Ishikawa (cell line): Measurements from ENCODE around the gene NAA50.

Experiments used
- CEBPB ChIP-seq: IDR thresholded peaks from 2 replicates; pipeline ENCODE4 v1.6.1; 2012
- CREB1 ChIP-seq: IDR thresholded peaks from 2 replicates; pipeline ENCODE4 v1.6.1; 2012; ENCODE audit warnings: low read depth
- EGR1 ChIP-seq: IDR thresholded peaks from 2 replicates; pipeline ENCODE4 v1.6.1; 2012
- EP300 ChIP-seq: IDR thresholded peaks from 2 replicates; pipeline ENCODE4 v1.6.1; 2012; ENCODE audit warnings: borderline replicate concordance
- FOXM1 ChIP-seq: IDR thresholded peaks from 2 replicates; pipeline ENCODE4 v1.6.1; 2012; ENCODE audit warnings: low read depth, borderline replicate concordance
- NFIC ChIP-seq: IDR thresholded peaks from 2 replicates; pipeline ENCODE4 v1.6.1; 2012
- RAD21 ChIP-seq: IDR thresholded peaks from 2 replicates; pipeline ENCODE4 v1.6.1; 2012; ENCODE audit warnings: low read depth
- REST ChIP-seq: IDR thresholded peaks from 2 replicates; pipeline ENCODE4 v1.6.1; 2012; ENCODE audit warnings: low read depth, mild to moderate bottlenecking
- TAF1 ChIP-seq: IDR thresholded peaks from 2 replicates; pipeline ENCODE4 v1.6.1; 2012; ENCODE audit warnings: low read depth, mild to moderate bottlenecking
- TCF12 ChIP-seq: IDR thresholded peaks from 2 replicates; pipeline ENCODE4 v1.6.1; 2012; ENCODE audit warnings: low read depth
- YY1 ChIP-seq: IDR thresholded peaks from 2 replicates; pipeline ENCODE4 v1.6.1; 2012; ENCODE audit warnings: low read depth
- ZBTB7A ChIP-seq: IDR thresholded peaks from 2 replicates; pipeline ENCODE4 v1.6.1; 2012; ENCODE audit warnings: low read depth
- TF ChIP-seq, protein P1 (sequence below): IDR thresholded peaks from 2 replicates; pipeline ENCODE4 v1.6.1; 2012
- TF ChIP-seq, protein P2 (sequence below): IDR thresholded peaks from 2 replicates; pipeline ENCODE4 v1.6.1; 2012

- no peak for TF ChIP-seq EP300
- TF ChIP-seq FOXM1, result no peak
- no peak for TF ChIP-seq RAD21
- TF ChIP-seq CEBPB, result no peak
- TF ChIP-seq YY1, result no peak
- TF ChIP-seq, protein P1, sequence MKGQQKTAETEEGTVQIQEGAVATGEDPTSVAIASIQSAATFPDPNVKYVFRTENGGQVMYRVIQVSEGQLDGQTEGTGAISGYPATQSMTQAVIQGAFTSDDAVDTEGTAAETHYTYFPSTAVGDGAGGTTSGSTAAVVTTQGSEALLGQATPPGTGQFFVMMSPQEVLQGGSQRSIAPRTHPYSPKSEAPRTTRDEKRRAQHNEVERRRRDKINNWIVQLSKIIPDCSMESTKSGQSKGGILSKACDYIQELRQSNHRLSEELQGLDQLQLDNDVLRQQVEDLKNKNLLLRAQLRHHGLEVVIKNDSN, result no peak
- no peak for TF ChIP-seq REST
- no peak for TF ChIP-seq EGR1
- no peak for TF ChIP-seq TAF1
- TF ChIP-seq, protein P2, sequence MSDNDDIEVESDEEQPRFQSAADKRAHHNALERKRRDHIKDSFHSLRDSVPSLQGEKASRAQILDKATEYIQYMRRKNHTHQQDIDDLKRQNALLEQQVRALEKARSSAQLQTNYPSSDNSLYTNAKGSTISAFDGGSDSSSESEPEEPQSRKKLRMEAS, result no peak
- TF ChIP-seq NFIC, result no peak
- no peak for TF ChIP-seq TCF12
- TF ChIP-seq CREB1, result no peak
- no peak for TF ChIP-seq ZBTB7A
These were observed 28.2 kb downstream of the NAA50 start for GRCh38 chr3:113717818-113718217.
